NB4 (cell line): ENCODE measurements around the gene ADGRA1.

Source experiments
- CTCF ChIP-seq: IDR thresholded peaks from one replicate; pipeline ENCODE4 v1.5.1; 2012; ENCODE audit warnings: low read depth, low read length
- MAX ChIP-seq: IDR thresholded peaks from 2 replicates; pipeline ENCODE4 v1.6.1; 2011; ENCODE audit warnings: low read depth, low read length
- POLR2A ChIP-seq: IDR thresholded peaks from 2 replicates; pipeline ENCODE4 v1.6.1; 2011; ENCODE audit warnings: mild to moderate bottlenecking; ENCODE audit not compliant: insufficient read length; ENCODE audit errors: extremely low read depth

- TF ChIP-seq POLR2A: no peak
- no peak for TF ChIP-seq MAX
- no peak for TF ChIP-seq CTCF
Measured at GRCh38 chr10:133114726-133115452, 27.2 kb downstream of the ADGRA1 start.
